HEK293 (cell line): Measurements from ENCODE around the gene CPT1C.
A peak's percentile ranks its signal among the peaks of the same experiment; 100 is the strongest.

ENCODE experiments used
- CTCF ChIA-PET: fragments of 350-600 bp; formaldehyde crosslinking; extraction: SDS; loops from one replicate; lab custom pipeline; 2021; ENCODE audit warnings: antibody characterized with exemption; lab: Yijun Ruan, JAX
- POLR2A ChIA-PET: fragments of 300-600 bp; formaldehyde crosslinking; extraction: SDS; loops from one replicate; lab custom pipeline; 2020; ENCODE audit warnings: antibody characterized with exemption, inconsistent platforms; lab: Yijun Ruan, JAX
- H3K27ac ChIP-seq: fragments of 200-500 bp; sonication (Bioruptor generic); 2 replicates; pipeline ENCODE4 v1.5.1; 2014; ENCODE audit warnings: low read depth, low read length, control low read depth, inconsistent platforms; ENCODE audit errors: extremely low read depth
- H3K36me3 ChIP-seq, 2 experiments: fragments of 200-500 bp in 1 of 2; sonication (Bioruptor generic) in 1 of 2; 1 replicate in 1 of 2; 2 replicates in 1 of 2; pipeline ENCODE4 v1.5.1; 2014 to 2017; ENCODE audit warnings: inconsistent platforms in 2 of 2, low read length in 2 of 2; ENCODE audit not compliant: control insufficient read depth in 2 of 2, insufficient read depth in 1 of 2
- H3K4me1 ChIP-seq: fragments of 200-500 bp; sonication (Bioruptor generic); 2 replicates; pipeline ENCODE4 v1.5.1; 2014; ENCODE audit warnings: mild to moderate bottlenecking, low read length, inconsistent platforms; ENCODE audit not compliant: control insufficient read depth, insufficient read depth
- H3K4me3 ChIP-seq: 2 replicates; pipeline ENCODE4 v1.5.1; 2011; ENCODE audit warnings: low read depth, mild to moderate bottlenecking, control low read depth, low read length, moderate library complexity
- H3K9me3 ChIP-seq: fragments of 200-500 bp; sonication (Bioruptor generic); 2 replicates; pipeline ENCODE4 v1.5.1; 2014; ENCODE audit warnings: low read depth, low read length, inconsistent platforms; ENCODE audit not compliant: control insufficient read depth, insufficient read depth
- AEBP2 ChIP-seq: fragments of 450-650 bp; formaldehyde crosslinking; IDR thresholded peaks from 2 replicates; pipeline ENCODE4 v1.5.1; 2016; ENCODE audit warnings: missing biosample characterization, missing genetic modification characterization, borderline replicate concordance
- BCL11A ChIP-seq: fragments of 450-650 bp; formaldehyde crosslinking; IDR thresholded peaks from 2 replicates; pipeline ENCODE4 v1.5.1; 2016; ENCODE audit warnings: low read depth, missing biosample characterization, missing genetic modification characterization
- GLI4 ChIP-seq: fragments of 450-650 bp; formaldehyde crosslinking; IDR thresholded peaks from 2 replicates; pipeline ENCODE4 v1.5.1; 2016; ENCODE audit warnings: missing biosample characterization, missing genetic modification characterization
- GLIS1 ChIP-seq: fragments of 450-650 bp; formaldehyde crosslinking; IDR thresholded peaks from 2 replicates; pipeline ENCODE4 v1.5.1; 2016; ENCODE audit warnings: missing biosample characterization, missing genetic modification characterization
- KLF1 ChIP-seq: fragments of 450-650 bp; formaldehyde crosslinking; IDR thresholded peaks from 2 replicates; pipeline ENCODE4 v1.5.1; 2016; ENCODE audit warnings: missing biosample characterization, missing genetic modification characterization
- PRDM4 ChIP-seq: fragments of 450-650 bp; formaldehyde crosslinking; IDR thresholded peaks from 2 replicates; pipeline ENCODE4 v1.5.1; 2017; ENCODE audit warnings: missing biosample characterization, missing genetic modification characterization
- SETDB1 ChIP-seq: IDR thresholded peaks from one replicate; pipeline ENCODE4 v1.6.1; 2017; ENCODE audit warnings: mild to moderate bottlenecking, low read length, moderate library complexity, mixed read lengths; ENCODE audit not compliant: insufficient read length
- WT1 ChIP-seq: fragments of 450-650 bp; formaldehyde crosslinking; IDR thresholded peaks from 2 replicates; pipeline ENCODE4 v1.5.1; 2016; ENCODE audit warnings: missing biosample characterization, missing genetic modification characterization
- ZIC2 ChIP-seq: fragments of 450-650 bp; formaldehyde crosslinking; IDR thresholded peaks from 2 replicates; pipeline ENCODE4 v1.5.1; 2016; ENCODE audit warnings: missing biosample characterization, missing genetic modification characterization
- ZNF112 ChIP-seq: fragments of 450-650 bp; formaldehyde crosslinking; IDR thresholded peaks from 2 replicates; pipeline ENCODE4 v1.5.0; 2017; ENCODE audit warnings: missing biosample characterization, missing genetic modification characterization
- ZNF138 ChIP-seq: fragments of 450-650 bp; formaldehyde crosslinking; IDR thresholded peaks from 2 replicates; pipeline ENCODE4 v1.5.1; 2016; ENCODE audit warnings: missing biosample characterization, missing genetic modification characterization, borderline replicate concordance
- ZNF211 ChIP-seq: fragments of 450-650 bp; formaldehyde crosslinking; IDR thresholded peaks from 2 replicates; pipeline ENCODE4 v1.5.1; 2016; ENCODE audit warnings: low read depth, missing biosample characterization, missing genetic modification characterization
- ZNF266 ChIP-seq: fragments of 450-650 bp; formaldehyde crosslinking; IDR thresholded peaks from 2 replicates; pipeline ENCODE4 v1.5.1; 2016; ENCODE audit warnings: missing biosample characterization, missing genetic modification characterization, low read depth
- ZNF311 ChIP-seq: fragments of 450-650 bp; formaldehyde crosslinking; IDR thresholded peaks from 2 replicates; pipeline ENCODE4 v1.5.1; 2017; ENCODE audit warnings: missing biosample characterization, missing genetic modification characterization, borderline replicate concordance
- ZNF335 ChIP-seq: fragments of 450-650 bp; formaldehyde crosslinking; conservative IDR thresholded peaks from 2 replicates; pipeline ENCODE4 v1.5.1; 2016; ENCODE audit warnings: missing biosample characterization, missing genetic modification characterization
- ZNF37A ChIP-seq: fragments of 450-650 bp; IDR thresholded peaks from 2 replicates; pipeline ENCODE4 v1.5.1; 2018; ENCODE audit warnings: missing biosample characterization, missing genetic modification characterization
- ZNF544 ChIP-seq: fragments of 450-650 bp; formaldehyde crosslinking; IDR thresholded peaks from 2 replicates; pipeline ENCODE4 v1.5.0; 2017; ENCODE audit warnings: missing biosample characterization, missing genetic modification characterization
- ZNF560 ChIP-seq: fragments of 450-650 bp; formaldehyde crosslinking; IDR thresholded peaks from 2 replicates; pipeline ENCODE4 v1.5.1; 2017; ENCODE audit warnings: missing biosample characterization, missing genetic modification characterization, borderline replicate concordance
- ZNF571 ChIP-seq: fragments of 450-650 bp; formaldehyde crosslinking; IDR thresholded peaks from 2 replicates; pipeline ENCODE4 v1.5.0; 2017; ENCODE audit warnings: missing biosample characterization, missing genetic modification characterization
- ZNF580 ChIP-seq: fragments of 450-650 bp; formaldehyde crosslinking; IDR thresholded peaks from 2 replicates; pipeline ENCODE4 v1.5.1; 2016; ENCODE audit warnings: missing biosample characterization, missing genetic modification characterization
- ZNF629 ChIP-seq: fragments of 450-650 bp; formaldehyde crosslinking; IDR thresholded peaks from 2 replicates; pipeline ENCODE4 v1.5.1; 2017; ENCODE audit warnings: missing biosample characterization, missing genetic modification characterization
- ZNF76 ChIP-seq: fragments of 450-650 bp; formaldehyde crosslinking; IDR thresholded peaks from 2 replicates; pipeline ENCODE4; 2016; ENCODE audit warnings: low read depth, missing biosample characterization, missing genetic modification characterization, borderline replicate concordance
- ZNF776 ChIP-seq: fragments of 450-650 bp; formaldehyde crosslinking; IDR thresholded peaks from 2 replicates; pipeline ENCODE4 v1.5.0; 2017; ENCODE audit warnings: missing biosample characterization, missing genetic modification characterization, borderline replicate concordance
- ZSCAN4 ChIP-seq: fragments of 450-650 bp; formaldehyde crosslinking; IDR thresholded peaks from 2 replicates; pipeline ENCODE4 v1.5.1; 2017; ENCODE audit warnings: missing biosample characterization, missing genetic modification characterization

CPT1C gene

GRCh38 chr19:49752701-49753100 is 61.8 kb downstream of the CPT1C start:
- POLR2A ChIA-PET: interaction anchor here (0.6 kb wide), 1 partner anchor 41 kb away, joined by 4 read pairs; no protein-coding TSS in a partner anchor
- CTCF ChIA-PET: interaction anchor here (0.6 kb wide), 2 partner anchors 103 to 176 kb away, joined by 3 read pairs; no protein-coding TSS in a partner anchor
- H3K4me3 ChIP-seq: no peak overlapping the region
- H3K4me1 ChIP-seq: no peaks in the 10 kb centered on the region
- H3K9me3 ChIP-seq: no peaks in the 10 kb centered on the region
- H3K27ac ChIP-seq: no peak overlapping the region
- TF ChIP-seq SETDB1 (peak; percentile 53), ZNF211 (no peak)
- TF ChIP-seq, all 188 proteins: peak for 1
- H3K36me3 ChIP-seq: no peaks in the 10 kb centered on the region

GRCh38 chr19:49755956-49756355 is 65.0 kb downstream of the CPT1C start:
- CTCF ChIA-PET: interaction anchor here (1.5 kb wide), 1 partner anchor 10 kb away, joined by 4 read pairs; no protein-coding TSS in a partner anchor
- no peak overlapping the region for H3K27ac ChIP-seq

GRCh38 chr19:49758292-49758691 is 67.4 kb downstream of the CPT1C start:
- CTCF ChIA-PET: interaction anchor here (0.6 to 0.7 kb wide), 2 partner anchors 22 to 40 kb away, joined by 3 read pairs; no protein-coding TSS in a partner anchor
- POLR2A ChIA-PET: no interaction called here
- Histone ChIP-seq H3K27ac (no peak overlapping the region), H3K4me1 (no peaks in the 10 kb centered on the region), H3K36me3 (no peaks in the 10 kb centered on the region), H3K9me3 (no peaks in the 10 kb centered on the region), H3K4me3 (no peak overlapping the region)
- TF ChIP-seq ZNF560 (tag by site-specific recombination): no peak
- no peak for TF ChIP-seq ZNF776
- TF ChIP-seq BCL11A (tag by site-specific recombination): no peak
- no peak for TF ChIP-seq WT1
- no peak for TF ChIP-seq ZNF580 (tag by site-specific recombination)
- TF ChIP-seq ZNF266: no peak
- no peak for TF ChIP-seq ZSCAN4 (tag by site-specific recombination)
- TF ChIP-seq GLI4 (tag by site-specific recombination): no peak
- 0 out of 2 replicates have a peak, but pooled peaks have one; percentile 9 for TF ChIP-seq ZIC2 (tag by site-specific recombination)
- TF ChIP-seq KLF1 (tag by site-specific recombination): peak; percentile 73
- TF ChIP-seq GLIS1 (tag by site-specific recombination): peak; percentile 36; the same call in 1 of the 2 replicates
- no peak for TF ChIP-seq ZNF138
- TF ChIP-seq PRDM4 (tag by site-specific recombination): no peak
- TF ChIP-seq ZNF37A: no peak
- TF ChIP-seq ZNF335: no peak
- TF ChIP-seq ZNF571 (tag by site-specific recombination): no peak
- no peak for TF ChIP-seq ZNF629 (tag by site-specific recombination)
- no peak for TF ChIP-seq ZNF112
- no peak for TF ChIP-seq AEBP2
- TF ChIP-seq ZNF76 (tag by site-specific recombination): no peak
- TF ChIP-seq ZNF311 (tag by site-specific recombination): no peak

More at GRCh38 chr19:49755956-49756355, 65.0 kb downstream of the CPT1C start:
- POLR2A ChIA-PET: interaction anchor here (0.6 to 1.0 kb wide), 3 partner anchors 11 to 260 kb away, joined by 3 to 5 read pairs (median 3); partner anchors contain the start of gene AP2A1
- Histone ChIP-seq H3K9me3 (no peaks in the 10 kb centered on the region), H3K4me3 (no peak overlapping the region), H3K36me3 (no peaks in the 10 kb centered on the region), H3K4me1 (no peaks in the 10 kb centered on the region)
- peak; percentile 26 for TF ChIP-seq SETDB1
- TF ChIP-seq ZNF544: no peak
